Measurements from ENCODE around the gene SH3D19.

DNA sequence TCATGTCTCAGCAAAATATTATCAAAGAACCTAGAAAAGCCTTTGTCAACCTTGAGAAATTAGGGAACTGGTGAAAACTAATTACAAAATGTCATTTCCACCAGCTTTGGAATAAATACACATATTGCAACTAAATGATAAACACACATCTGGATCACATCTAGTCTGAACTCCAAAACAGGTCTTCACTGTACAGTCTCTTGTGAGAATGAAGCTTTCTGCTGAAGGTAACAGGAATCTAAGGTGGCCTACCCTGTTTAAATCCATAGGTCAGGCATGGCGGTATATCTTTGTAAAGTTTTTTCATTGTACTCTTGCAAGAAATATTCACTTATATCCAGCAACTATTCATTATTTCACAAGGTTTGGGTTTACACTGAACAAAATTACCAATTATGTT lies 1.7 kb downstream of the SH3D19 start:
- TF ChIP-seq, protein P1, sequence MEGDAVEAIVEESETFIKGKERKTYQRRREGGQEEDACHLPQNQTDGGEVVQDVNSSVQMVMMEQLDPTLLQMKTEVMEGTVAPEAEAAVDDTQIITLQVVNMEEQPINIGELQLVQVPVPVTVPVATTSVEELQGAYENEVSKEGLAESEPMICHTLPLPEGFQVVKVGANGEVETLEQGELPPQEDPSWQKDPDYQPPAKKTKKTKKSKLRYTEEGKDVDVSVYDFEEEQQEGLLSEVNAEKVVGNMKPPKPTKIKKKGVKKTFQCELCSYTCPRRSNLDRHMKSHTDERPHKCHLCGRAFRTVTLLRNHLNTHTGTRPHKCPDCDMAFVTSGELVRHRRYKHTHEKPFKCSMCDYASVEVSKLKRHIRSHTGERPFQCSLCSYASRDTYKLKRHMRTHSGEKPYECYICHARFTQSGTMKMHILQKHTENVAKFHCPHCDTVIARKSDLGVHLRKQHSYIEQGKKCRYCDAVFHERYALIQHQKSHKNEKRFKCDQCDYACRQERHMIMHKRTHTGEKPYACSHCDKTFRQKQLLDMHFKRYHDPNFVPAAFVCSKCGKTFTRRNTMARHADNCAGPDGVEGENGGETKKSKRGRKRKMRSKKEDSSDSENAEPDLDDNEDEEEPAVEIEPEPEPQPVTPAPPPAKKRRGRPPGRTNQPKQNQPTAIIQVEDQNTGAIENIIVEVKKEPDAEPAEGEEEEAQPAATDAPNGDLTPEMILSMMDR (IDR thresholded peaks at IDR 0.05) = no peak
- TF ChIP-seq POLR2A (IDR thresholded peaks at IDR 0.05) = no peak
- TF ChIP-seq POLR2AphosphoS5 (IDR thresholded peaks at IDR 0.05) = no peak
- TF ChIP-seq EP300 (IDR thresholded peaks at IDR 0.05) = no peak
